Measurements from ENCODE around the gene PHLDB1.

Gene PHLDB1

DNA sequence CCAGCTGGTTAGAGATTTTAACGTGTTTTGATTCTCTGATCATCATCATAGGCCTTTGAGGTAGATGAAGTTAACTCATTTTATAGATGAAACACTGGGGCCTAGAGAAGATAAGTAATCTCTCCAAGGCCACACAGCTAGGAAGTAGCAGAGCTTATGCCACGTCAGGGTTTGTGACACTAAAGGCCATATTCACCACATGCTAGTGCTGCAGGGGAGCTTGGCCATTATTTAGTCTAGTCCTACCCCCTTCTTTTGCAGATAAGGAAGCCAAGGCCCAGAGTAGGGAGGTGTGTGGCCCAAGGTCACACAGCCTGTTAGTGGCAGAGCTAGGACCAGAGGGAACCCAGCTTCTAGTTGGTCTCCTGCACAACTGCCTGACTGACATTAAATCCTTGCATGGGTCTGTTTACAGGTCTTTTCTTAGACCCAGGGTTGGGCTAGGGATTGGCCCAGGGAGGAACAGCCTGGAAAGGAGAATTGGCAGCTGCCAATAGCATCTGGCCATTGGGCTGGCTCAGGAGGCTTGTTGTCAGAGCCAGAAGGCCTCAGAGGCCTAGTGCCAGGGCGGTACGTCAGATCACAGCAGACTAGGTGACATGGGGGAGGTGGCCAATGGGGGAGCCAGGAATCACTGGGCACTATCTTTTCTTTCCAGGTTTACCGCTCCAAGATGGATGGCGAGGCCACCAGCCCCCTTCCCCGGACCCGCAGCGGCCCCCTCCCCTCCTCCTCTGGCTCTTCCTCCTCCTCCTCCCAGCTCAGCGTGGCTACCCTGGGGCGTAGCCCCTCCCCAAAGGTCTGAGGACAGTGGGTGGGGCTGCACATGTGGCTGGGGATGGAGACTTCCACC is 36.0 kb downstream of the PHLDB1 start:
- DNase-seq (ENCODE audit: low spot score), result no peak
- Histone ChIP-seq H3K4me3 (no peak overlapping the region), H3K27ac (peak overlapping the region in 1 of 2 donors; percentile 28)
- TF ChIP-seq, protein P1, sequence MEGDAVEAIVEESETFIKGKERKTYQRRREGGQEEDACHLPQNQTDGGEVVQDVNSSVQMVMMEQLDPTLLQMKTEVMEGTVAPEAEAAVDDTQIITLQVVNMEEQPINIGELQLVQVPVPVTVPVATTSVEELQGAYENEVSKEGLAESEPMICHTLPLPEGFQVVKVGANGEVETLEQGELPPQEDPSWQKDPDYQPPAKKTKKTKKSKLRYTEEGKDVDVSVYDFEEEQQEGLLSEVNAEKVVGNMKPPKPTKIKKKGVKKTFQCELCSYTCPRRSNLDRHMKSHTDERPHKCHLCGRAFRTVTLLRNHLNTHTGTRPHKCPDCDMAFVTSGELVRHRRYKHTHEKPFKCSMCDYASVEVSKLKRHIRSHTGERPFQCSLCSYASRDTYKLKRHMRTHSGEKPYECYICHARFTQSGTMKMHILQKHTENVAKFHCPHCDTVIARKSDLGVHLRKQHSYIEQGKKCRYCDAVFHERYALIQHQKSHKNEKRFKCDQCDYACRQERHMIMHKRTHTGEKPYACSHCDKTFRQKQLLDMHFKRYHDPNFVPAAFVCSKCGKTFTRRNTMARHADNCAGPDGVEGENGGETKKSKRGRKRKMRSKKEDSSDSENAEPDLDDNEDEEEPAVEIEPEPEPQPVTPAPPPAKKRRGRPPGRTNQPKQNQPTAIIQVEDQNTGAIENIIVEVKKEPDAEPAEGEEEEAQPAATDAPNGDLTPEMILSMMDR (IDR thresholded peaks at IDR 0.05), result no peak

DNA sequence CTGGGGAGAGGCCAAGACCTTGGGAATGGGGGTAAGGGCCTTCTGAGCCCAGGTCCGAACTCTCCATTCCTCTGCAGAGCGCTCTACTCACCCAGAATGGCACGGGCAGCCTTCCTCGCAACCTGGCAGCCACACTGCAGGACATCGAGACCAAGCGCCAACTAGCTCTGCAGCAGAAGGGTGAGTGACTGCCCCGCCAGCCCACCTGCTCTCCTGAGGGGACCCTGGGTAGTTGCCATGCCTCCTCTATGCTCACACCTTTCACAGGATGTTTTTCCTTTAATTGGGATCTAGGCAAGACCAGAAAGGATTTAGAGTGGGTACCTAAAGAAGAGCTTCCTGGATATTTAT is 36.6 kb downstream of the PHLDB1 start:
- TF ChIP-seq, protein P1 (IDR thresholded peaks at IDR 0.05), result no peak
- no peak overlapping the region for H3K4me3 ChIP-seq
- DNase-seq (ENCODE audit: low spot score), result no peak
- H3K27ac ChIP-seq, result peak overlapping the region in 1 of 2 donors; percentile 28

DNA sequence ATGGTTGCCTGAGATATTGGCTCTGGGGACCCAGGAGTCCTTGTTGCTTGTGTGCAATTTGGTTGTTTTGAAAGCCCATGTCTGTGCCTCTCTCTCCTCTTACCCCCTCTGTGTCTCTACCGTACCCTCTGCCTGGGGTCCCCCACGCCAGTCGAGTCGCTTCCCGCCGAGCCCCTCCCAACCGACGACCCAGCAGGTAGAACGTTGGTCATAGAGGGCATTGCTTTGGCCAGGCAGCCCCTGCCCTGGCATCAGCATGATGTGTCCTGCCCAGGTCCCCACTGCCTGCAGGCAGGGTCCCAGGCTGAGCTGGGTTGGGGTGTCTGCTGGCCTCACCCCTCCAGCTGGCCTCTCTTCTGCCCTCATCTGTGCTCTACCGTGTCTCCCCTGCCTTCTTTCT is 37.1 kb downstream of the PHLDB1 start:
- Histone ChIP-seq H3K27ac (no peak overlapping the region), H3K4me3 (no peak overlapping the region)
- DNase-seq (ENCODE audit: low spot score), result no peak
- TF ChIP-seq, protein P1 (IDR thresholded peaks at IDR 0.05), result no peak

DNA sequence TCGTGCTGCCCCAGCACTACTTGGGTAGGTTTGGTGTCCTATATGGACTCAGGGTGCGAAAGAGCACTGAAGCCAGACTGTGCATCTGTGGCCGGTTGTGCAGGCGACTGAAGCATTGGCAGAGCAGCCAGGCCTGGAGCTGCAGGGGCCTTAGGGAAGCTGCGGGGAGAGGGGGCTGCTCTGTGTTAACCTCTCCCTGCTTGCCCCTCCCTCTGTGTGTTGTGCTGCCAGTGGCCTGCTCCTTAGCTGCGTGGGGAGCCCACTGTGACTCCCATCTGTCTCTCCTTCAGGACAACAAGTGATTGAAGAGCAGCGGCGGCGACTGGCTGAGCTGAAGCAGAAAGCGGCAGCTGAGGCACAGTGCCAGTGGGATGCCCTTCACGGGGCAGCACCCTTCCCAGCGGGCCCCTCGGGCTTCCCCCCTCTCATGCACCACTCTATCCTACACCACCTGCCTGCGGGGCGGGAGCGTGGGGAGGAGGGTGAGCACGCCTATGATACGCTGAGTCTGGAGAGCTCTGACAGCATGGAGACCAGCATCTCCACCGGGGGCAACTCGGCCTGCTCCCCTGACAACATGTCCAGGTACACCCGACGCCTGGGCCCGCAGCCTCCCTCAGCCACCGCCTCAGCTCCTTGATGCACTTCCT is 37.8 kb downstream of the PHLDB1 start:
- TF ChIP-seq, protein P1 (IDR thresholded peaks at IDR 0.05), result no peak
- peak overlapping the region in 1 of 2 donors; percentile 28 for H3K27ac ChIP-seq
- DNase-seq (ENCODE audit: low spot score), result no peak
- H3K4me3 ChIP-seq, result no peak overlapping the region

DNA sequence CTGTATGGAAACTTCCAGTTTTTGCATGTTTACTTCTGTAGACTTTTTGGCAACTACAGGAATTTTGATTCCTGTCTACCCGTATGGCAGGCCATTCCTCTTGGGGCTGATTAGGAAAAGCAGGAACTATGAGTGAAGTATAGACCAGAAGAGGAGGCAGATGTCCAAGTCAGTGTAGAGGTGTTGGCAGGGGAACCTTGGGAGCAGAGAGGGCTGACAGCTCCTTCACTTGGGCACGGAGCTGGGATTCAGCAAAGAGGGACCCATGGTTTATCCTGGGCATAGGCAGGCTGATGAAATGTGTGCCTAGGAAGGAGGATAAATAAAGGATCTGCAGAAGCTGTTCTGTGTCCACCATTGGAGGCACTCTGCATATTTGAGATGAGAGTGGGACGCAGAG is 39.0 kb downstream of the PHLDB1 start:
- Histone ChIP-seq H3K4me3 (no peak overlapping the region), H3K27ac (no peak overlapping the region)
- TF ChIP-seq, protein P1 (IDR thresholded peaks at IDR 0.05), result no peak
- no peak for DNase-seq (ENCODE audit: low spot score)

DNA sequence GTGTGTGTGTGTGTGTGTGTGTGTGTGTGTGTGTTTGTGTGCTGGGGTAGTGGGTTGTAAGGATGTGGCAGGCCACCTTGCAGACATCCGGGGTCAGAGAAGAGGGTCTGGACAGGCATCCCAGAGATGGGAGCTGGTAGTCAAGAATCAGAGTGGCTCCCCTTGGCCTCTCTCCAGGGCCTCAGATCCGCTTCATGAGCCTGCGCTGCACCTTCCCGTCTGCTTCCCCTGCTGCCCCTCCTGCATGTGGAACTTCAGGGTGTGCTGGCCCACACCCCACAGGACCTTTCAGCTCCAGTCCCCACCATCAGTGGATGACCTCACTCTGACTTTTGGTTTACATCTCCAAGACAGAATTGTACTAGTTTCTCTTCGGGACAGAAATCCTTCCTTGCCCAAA is 40.9 kb downstream of the PHLDB1 start:
- DNase-seq (ENCODE audit: low spot score), result no peak
- Histone ChIP-seq H3K27ac (no peak overlapping the region), H3K4me3 (no peak overlapping the region)
- TF ChIP-seq, protein P1 (IDR thresholded peaks at IDR 0.05), result no peak

DNA sequence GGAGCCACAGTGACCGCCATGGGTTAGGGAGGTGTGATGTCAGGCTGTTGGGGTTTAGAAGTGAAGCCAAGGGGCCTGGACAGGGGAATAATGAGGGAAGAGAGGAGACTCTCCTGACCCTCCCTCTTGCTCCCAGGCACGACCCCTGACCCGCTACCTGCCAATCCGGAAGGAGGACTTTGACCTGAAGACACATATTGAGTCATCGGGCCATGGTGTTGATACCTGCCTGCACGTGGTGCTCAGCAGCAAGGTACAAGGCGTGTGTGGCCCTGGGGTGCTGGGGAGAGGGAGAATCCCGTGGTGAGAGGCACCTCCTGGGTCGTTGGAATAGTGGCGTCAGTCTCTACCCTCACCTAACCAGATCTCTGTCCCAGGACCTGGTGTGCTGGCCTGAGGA is 42.5 kb downstream of the PHLDB1 start:
- TF ChIP-seq, protein P1 (IDR thresholded peaks at IDR 0.05), result no peak
- no peak overlapping the region for H3K4me3 ChIP-seq
- DNase-seq (ENCODE audit: low spot score), result peak; percentile 68
- no peak overlapping the region for H3K27ac ChIP-seq
